Activated CD8-positive, alpha-beta memory T cell treated with anti-CD3 and anti-CD28 coated beads for 4 hours (primary cell): ENCODE results near the gene FUT7.
"Not testable (repeated sequence)": the region's sequence is repeated elsewhere in the genome, so short reads cannot be mapped to it uniquely, and the experiment has no call there.

Experiments
- DNase-seq, 2 donors: peaks; one replicate each; pipeline ENCODE4 v3.0.0-alpha.2; 2020; ENCODE audit warnings: low read depth in 2 of 2

FUT7 gene

DNA sequence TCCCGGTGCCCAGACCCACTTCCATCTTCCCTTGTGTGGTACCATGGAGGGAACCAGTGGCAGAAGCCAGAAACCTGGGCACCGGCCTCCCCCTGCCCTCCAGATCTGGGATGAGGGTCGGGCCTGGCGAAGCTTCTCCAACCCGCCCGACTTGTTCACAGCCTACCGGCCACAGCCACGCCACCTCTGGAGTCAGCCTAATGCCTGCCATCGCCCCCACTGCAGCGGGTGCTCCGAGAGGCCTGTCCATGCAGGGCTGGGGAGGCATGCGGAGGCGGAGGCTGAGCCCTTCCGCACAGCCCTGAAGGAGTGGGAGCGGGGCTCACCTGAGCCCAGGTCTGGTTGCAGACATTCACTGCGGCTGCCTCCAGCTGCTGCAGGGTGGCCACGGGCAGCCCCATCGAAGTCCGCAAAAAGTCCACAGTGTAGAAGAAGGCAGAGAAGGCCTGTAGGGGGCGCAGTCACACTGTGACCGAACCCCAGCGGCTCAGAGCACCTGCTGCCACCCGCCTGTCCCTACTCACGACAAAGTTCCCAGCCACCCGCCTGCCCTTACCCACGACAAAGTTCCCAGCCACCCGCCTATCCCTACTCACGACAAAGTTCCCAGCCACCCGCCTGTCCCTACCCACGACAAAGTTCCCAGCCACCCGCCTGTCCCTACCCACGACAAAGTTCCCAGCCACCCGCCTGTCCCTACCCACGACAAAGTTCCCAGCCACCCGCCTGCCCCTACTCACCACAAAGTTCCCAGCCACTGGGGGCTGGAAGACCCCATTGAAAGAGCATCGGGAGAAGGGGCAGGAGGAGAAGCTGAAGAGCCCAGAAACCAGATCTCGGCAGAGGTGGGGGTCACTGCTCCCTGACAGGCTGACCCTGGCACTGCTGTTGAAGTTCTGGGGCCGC lies 17.9 kb upstream of the FUT7 start:
- no peak for DNase-seq

DNA sequence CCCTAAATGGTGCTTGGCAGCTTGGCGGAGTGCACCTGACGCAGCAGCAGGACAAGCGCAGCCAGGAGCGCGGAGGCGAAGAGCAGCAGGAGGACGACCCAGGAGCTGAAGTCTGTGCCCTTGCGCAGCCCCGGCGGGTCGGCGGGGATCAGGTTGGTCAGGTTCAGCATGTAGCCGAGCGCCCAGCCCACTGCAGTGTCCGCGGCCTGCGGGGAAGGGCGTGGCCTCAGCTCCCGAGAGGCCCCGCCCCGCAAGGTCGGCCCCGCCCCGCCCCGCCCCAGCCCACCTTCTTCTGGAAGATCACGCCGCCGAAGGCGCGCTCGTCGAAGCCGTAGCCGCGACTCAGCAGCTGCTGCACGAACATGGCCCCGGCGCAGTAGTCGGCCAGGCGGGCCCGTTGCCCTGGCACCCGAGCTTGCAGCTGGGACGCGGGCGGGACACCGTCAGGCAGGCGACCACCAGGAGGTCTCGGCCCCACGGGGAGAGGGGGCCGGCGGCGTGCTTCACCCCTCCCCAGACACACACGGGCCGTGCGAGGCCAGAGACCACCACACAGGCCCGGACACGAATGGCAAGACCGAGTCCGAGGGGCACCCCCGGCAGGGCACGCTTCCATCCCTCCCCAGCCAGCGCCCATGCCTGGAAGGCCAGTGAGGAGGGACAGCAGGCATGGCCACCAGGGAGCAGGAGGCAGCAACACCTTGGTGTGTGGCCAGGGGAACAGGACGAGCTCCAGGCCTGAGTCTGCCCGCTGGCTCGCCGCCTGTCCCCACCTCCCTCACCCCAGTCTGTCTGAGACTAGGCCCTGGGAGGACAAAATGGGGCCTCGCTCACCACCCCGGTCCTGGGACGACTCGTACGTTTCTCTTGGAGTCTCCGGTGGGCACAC lies 17.0 kb upstream of the FUT7 start:
- no peak for DNase-seq

DNA sequence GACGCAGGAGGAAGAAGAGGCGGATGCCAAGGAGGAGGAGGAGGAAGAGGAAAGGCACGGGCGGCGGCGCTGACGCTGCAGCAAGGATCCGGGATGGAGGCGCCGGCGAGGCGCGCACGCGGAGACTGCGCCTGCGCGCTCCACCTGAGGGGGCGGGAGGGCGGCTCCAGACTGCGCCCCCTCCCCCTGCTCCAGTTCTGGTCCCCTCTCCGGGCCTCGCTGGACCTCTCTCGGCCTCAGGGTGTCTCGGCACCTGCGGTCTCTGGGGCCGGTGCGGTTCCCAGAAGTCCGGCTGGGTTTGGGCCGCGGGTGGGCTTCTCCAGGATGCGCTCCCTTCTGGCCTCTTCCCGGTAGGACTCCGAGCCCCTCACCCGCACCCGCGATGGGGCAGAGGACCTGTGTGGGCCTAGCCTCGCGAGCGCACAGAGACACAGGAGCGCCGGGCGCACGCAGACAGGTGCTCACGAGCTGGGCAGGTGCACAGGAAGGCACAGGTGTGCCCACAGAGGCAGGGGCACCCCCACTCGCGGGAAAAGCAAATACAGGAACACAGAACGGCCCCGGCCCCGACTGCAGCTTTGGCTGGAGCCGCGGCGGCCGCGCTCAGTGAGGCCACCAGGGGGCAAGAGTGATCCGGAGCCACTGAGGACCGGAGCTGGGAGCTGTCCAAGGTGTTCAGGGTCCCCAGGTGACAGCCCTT lies 14.3 kb upstream of the FUT7 start, which contains the start of gene NPDC1:
Gene NPDC1 (minus strand): TSS at position 90 of the 700 bp plus-strand sequence. CDS start 188 bp downstream, outside the sequence.
- peak in 1 of 2 donors; percentile 55 for DNase-seq

DNA sequence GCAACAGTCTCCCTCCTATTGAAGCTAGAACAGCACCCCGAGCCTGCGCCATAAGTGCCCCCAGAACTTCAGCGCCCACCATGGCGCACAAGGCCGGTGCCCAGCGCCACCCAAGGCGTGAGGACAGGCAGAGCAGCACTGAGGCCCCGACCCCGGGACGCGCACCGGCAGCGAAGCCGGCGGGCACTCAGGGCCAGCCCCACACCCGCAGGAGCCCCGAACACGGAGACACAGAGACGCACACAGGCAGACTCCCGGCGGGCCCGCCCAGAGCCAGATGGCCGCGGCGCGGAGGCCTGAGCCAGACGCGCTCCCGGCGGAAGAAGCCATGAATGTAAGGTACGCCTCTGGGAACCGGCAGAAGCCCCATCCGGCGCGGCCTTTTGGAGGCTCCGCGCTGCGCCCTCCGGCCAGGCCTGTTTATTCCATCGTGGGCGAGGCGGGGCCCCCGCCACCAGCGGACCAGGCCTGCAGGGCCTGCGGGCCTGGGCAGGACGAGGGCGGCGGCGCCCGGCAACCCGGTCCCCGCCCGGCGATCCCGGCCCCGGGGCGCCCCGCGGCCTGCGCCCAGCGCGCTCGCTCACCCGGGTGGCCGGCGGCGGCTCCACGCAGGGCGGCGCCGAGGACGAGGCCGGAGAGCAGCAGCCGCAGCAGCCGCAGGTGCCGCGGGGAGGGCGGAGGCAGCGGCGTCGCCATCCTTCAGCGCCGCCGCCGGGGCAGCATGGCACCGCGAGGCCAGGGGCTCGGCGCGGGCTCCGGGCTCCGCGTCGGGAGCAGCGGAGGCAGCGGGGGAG lies 13.6 kb upstream of the FUT7 start:
- DNase-seq: no peak

DNA sequence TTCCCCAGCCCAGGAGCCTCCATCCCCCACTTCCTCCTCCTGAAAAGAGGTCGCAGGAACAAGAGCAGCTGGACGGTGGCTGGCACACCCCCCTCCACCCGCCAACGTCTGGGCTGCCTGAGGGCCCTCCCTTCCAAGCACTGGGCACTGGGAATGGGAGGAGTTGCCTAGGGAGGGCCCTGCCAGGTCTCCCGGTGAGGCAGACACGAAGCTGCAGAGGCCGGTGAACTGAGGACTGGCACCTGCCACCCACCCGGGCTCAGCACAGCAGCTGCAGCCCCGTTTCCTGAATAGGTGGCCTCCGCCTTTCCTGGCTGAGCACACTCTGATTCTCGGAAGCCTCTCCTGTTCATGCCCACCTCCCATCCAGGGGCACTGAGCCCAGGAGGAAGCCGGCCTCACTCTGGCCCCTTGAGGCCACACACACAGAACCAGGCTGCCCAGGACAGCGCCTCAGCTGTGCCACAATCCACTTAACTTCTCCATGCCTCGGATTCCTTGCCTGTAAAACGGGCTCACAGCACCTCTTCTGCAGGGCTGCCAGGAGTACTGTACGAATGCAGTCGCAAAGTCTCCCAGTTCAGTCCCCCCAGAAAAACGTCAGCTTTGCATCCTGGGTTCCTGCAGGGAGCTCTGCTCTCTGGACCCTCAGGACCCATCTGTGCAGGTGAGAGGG lies 12.8 kb upstream of the FUT7 start:
- DNase-seq: no peak

DNA sequence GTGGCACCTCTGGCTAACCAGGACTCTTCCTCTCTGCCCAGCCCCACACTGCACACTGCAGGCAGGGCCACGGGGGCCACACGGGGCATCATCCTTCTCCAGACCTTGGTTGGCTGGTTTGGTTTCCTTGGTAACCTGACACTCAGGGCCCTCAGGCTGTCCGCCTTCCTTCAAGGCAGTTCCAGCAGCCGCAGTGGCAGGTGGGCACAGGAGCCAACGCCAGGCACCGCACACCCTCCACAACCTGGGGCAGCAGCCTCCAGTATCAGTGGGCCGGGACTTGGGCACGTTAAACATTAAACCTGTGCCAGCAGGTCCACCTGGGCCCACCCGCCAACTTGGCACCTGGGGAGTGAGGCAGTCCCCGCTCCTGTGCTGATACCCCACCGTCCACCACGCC lies 12.1 kb upstream of the FUT7 start:
- no peak for DNase-seq

DNA sequence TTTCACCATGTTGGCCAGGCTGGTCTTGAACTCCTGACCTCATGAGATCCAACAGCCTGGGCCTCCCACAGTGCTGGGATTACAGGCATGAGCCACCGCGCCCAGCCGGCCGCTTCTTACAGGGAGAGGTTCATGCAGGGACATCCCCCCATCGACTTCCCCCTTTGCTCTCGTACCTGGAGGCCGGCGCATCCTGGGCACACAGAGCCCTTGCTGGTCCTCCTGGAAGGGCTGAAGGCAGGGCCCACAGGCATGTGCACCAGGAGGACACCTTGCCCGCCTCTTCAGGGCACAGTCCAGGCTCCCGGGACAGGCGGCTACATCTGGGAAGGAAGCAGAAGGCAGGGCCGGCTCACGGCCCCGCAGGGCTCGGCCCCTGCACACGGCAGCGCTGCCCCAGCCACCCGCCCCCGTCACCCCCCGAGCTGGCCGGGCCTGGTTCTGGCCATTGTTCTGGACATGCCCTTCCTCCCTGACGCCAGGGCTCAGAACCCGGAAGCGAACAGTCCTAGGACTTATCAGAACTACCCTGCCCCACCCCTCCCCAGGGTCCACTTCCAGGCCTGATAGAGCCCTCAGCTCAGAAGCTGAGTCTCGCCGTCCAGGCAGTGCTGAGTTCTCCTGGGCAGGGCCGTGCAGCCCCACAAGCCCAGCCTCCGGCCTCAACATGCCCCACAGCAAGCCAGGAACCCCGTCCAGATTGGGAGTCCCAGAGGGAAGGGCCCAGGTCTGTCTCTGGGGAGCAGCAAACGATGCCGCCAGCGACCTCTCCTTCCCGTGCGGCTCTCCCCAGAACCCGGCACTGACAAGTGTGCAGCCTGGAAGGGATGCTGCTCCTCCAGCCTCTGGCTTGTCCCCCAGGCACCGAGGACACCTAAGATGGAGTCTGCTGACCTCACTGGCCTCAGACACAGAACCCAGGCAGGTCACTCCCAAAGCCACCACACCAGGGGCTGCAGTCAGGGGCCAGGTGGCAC lies 11.2 kb upstream of the FUT7 start:
- DNase-seq: no peak

DNA sequence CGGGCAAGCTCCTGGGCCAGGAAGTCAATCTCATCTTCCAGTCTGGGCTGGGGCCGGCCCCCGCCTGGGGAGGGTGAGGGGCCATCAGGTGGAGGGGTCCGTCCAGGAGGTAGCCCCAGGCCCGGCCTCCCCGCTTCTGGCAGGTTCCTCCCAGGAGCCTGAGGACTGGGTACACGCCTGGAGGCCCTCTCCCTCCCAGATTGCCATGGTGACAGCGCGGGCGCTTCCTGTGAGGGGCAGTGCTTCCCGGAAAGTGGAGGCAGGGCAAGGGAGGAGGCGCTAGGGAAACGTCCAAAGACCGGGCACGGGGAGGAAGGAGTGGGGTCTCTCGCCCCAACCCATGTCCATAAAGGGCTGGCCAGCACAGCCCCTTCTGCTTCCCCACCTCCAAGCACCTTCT lies 9.2 kb upstream of the FUT7 start:
- no peak for DNase-seq

DNA sequence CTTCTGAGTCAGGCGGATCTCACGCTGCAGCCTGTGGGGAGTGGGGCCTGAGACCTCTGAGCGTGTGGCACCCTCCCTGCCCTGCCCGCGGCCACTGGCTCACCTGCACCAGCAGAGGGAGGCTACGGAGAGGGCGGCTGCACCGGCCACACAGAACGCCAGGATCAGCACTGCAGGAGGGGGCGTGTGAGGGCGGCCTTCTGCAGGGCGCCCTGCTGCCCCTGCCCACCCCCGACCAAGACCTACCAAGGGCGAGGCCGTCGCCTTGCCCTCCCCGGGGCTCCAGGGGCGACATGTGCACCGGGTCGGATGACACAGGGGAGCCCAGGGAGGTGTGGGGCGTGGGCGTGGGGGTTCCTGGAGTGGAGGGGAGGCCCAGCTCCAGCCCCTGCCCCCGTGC lies 8.7 kb upstream of the FUT7 start:
- DNase-seq: no peak

DNA sequence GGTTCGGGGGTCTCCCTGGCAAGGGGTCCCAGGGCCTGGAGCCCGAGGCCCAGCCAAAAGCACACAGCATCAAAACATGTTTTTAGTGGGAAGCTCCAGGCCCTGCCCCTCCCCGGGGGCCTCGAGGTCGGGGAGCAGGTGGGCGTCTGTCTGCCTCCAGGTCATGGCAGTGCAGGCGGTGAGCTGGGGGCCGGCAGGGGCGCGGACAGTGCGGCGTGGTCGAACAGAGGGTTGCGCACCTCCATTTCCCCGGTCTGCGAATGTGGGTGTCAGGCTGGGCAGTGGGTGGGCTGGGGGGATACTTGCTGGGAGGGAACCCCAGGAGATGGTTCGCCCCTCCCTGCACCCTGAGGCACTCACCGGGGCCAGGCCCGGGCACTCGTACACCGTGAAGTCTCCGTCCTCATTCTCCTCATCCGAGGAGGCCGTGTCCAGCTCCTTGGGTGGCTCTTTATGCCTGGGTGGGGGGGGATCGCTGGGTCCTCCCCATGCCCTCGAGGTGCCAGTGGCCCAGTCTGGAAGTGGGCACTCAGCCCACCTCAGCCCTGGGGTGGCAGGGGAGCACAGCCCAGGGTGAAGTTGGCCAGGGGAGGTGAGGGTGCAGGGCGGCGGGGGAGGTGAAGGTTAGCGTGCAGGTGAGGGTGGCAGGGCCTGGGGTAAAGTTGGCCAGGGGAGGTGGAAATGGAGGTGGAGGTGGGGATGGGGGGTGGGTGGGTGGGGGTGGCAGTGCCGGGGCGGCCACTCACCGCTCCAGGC lies 7.9 kb upstream of the FUT7 start:
- DNase-seq: no peak

DNA sequence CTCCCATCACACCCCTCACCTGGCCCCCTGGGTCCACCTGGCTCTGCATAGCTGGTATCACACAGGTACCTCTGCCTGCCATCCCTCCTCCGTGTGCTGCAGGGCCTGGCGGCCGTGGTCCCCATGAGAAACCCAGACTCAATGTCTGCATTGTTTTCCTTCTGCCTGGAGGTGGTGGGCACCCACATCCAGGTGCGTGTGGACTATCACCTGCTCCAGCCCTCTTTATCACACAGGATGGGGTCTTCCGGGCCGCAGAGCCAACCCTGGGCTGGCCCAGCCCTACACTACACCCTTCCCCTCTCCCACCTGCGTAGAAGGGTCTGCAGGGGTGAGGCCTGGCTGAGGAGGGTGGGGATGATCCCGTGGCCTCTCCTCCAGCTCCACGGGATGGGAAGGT lies 7.0 kb upstream of the FUT7 start:
- no peak for DNase-seq

DNA sequence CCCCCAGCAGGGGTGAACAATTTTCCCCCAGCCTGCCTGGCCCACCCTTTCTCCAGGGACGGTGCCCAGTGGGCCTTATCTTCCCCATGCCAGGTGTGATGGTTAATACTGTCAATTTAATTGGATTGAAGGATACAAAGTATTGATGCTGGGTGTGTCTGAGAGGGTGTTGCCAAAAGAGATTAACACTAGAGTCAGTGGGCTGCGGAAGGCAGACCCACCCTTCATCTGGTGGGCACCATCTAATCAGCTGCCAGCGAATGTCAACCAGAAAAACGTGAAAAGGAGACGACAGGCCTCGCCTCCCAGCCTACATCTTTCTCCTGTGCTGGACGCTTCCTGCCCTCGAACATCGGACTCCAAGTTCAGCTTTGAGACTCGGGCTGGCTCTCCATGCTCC lies 5.6 kb upstream of the FUT7 start:
- no peak for DNase-seq

DNA sequence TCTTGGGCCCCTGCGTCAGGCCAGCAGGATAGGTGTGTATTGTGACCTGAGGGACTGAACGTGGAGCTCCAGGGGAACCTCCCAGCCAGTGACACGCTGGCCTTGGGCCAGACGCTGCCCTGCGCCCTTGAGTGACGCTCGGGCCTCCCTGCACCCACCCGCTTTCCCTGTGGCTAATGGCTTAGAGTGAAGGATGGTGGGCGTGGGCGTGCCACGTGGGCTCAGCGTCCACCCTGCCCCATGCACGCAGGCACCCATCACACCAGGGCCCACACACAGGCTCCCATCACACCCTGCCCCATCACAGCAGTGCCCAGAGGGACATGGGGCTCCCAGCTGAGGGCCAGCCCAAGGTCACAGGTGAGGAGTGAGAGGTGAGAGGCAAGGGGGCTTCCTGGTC lies 5.1 kb upstream of the FUT7 start:
- no peak for DNase-seq

DNA sequence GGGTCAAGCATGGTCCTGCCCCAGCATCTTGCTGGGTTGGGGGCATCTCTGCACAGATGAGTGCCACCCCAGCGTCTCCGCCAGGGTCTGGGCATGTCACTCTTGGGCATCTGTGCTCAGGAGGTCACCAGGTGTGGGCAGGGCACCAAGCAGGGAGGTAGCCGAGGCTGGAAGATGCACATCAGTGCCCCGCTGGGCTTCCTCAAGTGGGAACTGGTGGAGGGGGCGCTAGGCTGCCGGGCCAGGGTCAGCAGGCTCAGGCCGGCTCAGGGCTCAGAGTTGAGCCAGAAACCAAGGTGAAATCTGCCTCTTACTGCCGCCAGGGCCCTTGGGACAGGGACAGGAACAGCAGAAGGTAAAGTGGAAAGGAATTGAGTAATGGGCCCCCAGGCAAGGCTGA lies 4.0 kb upstream of the FUT7 start:
- DNase-seq: no peak

DNA sequence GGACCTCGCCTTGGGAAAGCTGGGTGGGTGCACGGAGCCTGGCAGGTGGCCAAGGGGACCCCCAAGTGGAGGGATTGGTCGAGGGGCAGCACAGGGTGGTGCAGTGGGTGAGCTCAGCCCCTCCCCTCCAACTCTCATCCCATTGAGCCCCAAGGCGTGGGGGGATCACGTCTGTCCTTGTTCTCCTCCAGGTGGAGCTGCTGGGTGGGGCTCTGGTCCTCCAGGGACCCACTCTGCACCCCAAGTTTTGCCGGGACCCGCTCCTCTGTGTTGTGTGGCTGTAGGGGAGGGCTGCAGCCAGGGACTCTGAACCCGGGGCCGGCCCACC lies 3.6 kb upstream of the FUT7 start:
- DNase-seq: no peak

DNA sequence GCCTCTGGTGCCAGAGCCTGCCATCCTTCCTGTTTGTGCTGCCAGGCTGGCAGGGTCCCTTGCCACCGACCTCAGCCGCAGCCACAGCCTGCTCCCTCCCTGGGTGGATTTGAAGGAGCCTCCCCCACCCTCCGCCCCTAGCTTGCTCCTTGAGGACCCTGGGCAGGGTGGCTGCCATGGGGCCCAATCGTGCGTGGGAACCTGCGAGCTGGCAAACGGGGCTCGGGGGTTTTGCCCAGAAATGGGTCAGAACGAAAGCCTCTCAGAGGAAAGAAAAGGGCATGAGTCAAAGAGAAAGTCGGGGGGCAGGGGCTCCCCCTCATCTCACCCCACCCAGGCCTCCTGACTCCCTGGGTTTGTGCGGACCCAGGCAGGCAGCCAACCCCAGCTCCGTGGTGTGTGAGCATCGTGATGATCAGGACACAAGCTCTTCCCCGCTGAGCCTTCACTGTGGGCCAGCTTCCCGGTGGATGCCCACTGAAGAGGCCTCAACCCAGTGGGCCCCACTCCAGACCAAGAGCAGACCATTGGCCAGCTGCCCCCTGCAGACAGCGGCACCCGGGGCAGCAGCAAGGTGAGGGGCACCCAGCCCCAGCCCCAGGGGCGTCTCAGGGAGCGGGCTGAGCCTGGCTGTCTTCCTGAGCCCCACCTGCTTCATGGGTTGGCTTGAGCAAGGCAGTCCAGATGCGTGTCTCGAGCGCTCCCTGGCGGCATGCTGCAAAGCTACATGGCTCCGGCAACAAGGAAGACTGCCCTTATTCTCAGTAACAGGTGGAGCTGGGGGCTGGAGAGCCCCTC lies 3.0 kb upstream of the FUT7 start:
- DNase-seq: peak; percentile 73 to 76

DNA sequence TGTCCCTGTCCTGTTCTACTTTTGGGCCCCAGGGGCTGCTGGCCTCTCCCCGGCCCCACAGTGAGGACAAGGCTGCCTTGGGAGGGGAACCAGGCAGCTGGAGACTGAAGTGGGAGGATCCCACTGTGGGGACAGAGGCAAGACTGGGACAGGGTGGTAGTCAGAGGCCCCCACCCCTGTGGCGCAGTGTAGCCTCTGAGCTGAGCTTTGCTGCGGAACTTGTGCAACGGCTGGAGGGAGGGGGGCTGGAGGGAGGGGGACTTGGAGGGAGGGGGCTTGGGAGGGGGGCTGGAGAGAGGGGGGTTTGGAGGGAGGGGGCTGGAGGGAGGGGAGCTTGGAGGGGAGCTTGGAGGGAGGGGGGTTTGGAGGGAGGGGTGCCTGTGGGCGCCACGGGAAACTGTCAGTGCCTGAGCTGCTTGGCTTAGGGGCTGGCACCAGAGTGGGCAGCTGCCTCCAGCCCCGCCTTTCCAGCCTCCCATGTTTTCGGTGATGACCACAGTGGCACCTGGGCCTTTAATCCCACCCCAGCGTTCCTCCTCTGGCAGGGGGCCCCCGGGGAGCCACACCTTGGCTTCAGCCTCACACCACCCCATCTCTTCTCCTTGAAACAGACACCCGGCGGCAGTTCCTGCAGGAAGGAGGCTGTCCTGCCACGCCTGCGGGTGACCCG lies 2.3 kb upstream of the FUT7 start:
- no peak for DNase-seq

DNA sequence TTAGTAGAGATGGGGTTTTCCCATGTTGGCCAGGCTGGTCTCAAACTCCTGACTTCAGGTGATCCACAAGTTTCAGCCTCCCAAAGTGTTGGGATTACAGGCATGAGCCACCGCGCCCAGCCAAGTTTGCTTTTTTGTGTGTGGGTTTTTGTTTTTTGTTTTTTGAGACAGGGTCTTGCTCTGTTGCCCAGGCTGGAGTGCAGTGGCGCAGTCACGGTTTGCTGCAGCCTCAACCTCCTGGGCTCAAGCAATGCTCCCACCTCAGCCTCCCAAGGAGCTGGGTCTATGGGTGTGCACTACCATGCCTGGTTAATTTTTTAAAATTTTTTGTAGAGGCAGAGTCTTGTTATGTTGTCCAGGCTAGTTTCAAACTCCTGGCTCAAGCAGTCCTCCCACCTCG lies 1.6 kb upstream of the FUT7 start:
- DNase-seq: not testable (repeated sequence)
